NCI-H510A treated with DMSO at 0.1 percent for 48 hours (cell line): ENCODE measurements around the gene LMAN2.
"Not testable (repeated sequence)": the region's sequence is repeated elsewhere in the genome, so short reads cannot be mapped to it uniquely, and the experiment has no call there.

Experiments
- DNase-seq: peaks from one replicate; lab custom pipeline; 2025; lab: John Stamatoyannopoulos, UW

LMAN2 gene

GRCh38 chr5:177306674-177307543, 44.6 kb downstream of the LMAN2 start:
- no peak for DNase-seq

- not testable (repeated sequence) for DNase-seq
Observed at GRCh38 chr5:177306103-177306640, 45.3 kb downstream of the LMAN2 start.

GRCh38 chr5:177304392-177305119, 46.9 kb downstream of the LMAN2 start:
- DNase-seq, result no peak

GRCh38 chr5:177303925-177304391, 47.5 kb downstream of the LMAN2 start:
- no peak for DNase-seq

- DNase-seq, result peak; percentile 30
Observed at GRCh38 chr5:177303121-177303924, 48.1 kb downstream of the LMAN2 start, which contains the start of the genes PRELID1 and RAB24. PRELID1 (plus strand) TSS chr5:177303799; CDS start chr5:177303986, 187 bp downstream. RAB24 (minus strand) TSS chr5:177303719; CDS start chr5:177303288, 431 bp downstream.

GRCh38 chr5:177302354-177303110, 48.9 kb downstream of the LMAN2 start:
- DNase-seq, result no peak

- peak; percentile 85 for DNase-seq
Observed at GRCh38 chr5:177301503-177302165, 49.8 kb downstream of the LMAN2 start.

GRCh38 chr5:177300951-177301350, 50.5 kb downstream of the LMAN2 start:
- DNase-seq, result no peak

GRCh38 chr5:177300236-177300880, 51.1 kb downstream of the LMAN2 start:
- no peak for DNase-seq

GRCh38 chr5:177299697-177300096, 51.8 kb downstream of the LMAN2 start:
- DNase-seq, result no peak

GRCh38 chr5:177297922-177298321, 53.5 kb downstream of the LMAN2 start:
- DNase-seq, result no peak

GRCh38 chr5:177296581-177296980, 54.9 kb downstream of the LMAN2 start:
- DNase-seq, result no peak

GRCh38 chr5:177295924-177296323, 55.5 kb downstream of the LMAN2 start:
- DNase-seq, result no peak

GRCh38 chr5:177294632-177295031, 56.8 kb downstream of the LMAN2 start:
- no peak for DNase-seq

GRCh38 chr5:177293819-177294581, 57.5 kb downstream of the LMAN2 start:
- DNase-seq, result no peak

GRCh38 chr5:177291735-177292134, 59.7 kb downstream of the LMAN2 start:
- DNase-seq, result no peak

- DNase-seq, result no peak
Observed at GRCh38 chr5:177290816-177291596, 60.5 kb downstream of the LMAN2 start.

GRCh38 chr5:177288191-177288590, 63.3 kb downstream of the LMAN2 start:
- DNase-seq, result no peak
